HEK293 (cell line): ENCODE data around the gene CRYGN.

Experiments
- CTCF ChIA-PET: fragments of 350-600 bp; formaldehyde crosslinking; extraction: SDS; loops from one replicate; lab custom pipeline; 2021; ENCODE audit warnings: antibody characterized with exemption; lab: Yijun Ruan, JAX
- POLR2A ChIA-PET: fragments of 300-600 bp; formaldehyde crosslinking; extraction: SDS; loops from one replicate; lab custom pipeline; 2020; ENCODE audit warnings: antibody characterized with exemption, inconsistent platforms; lab: Yijun Ruan, JAX
- H3K27ac ChIP-seq: fragments of 200-500 bp; sonication (Bioruptor generic); 2 replicates; pipeline ENCODE4 v1.5.1; 2014; ENCODE audit warnings: low read depth, low read length, control low read depth, inconsistent platforms; ENCODE audit errors: extremely low read depth
- H3K36me3 ChIP-seq, 2 experiments: fragments of 200-500 bp in 1 of 2; sonication (Bioruptor generic) in 1 of 2; 1 replicate in 1 of 2; 2 replicates in 1 of 2; pipeline ENCODE4 v1.5.1; 2014 to 2017; ENCODE audit warnings: inconsistent platforms in 2 of 2, low read length in 2 of 2; ENCODE audit not compliant: control insufficient read depth in 2 of 2, insufficient read depth in 1 of 2
- H3K4me1 ChIP-seq: fragments of 200-500 bp; sonication (Bioruptor generic); 2 replicates; pipeline ENCODE4 v1.5.1; 2014; ENCODE audit warnings: mild to moderate bottlenecking, low read length, inconsistent platforms; ENCODE audit not compliant: control insufficient read depth, insufficient read depth
- H3K4me3 ChIP-seq: 2 replicates; pipeline ENCODE4 v1.5.1; 2011; ENCODE audit warnings: low read depth, mild to moderate bottlenecking, control low read depth, low read length, moderate library complexity
- H3K9me3 ChIP-seq: fragments of 200-500 bp; sonication (Bioruptor generic); 2 replicates; pipeline ENCODE4 v1.5.1; 2014; ENCODE audit warnings: low read depth, low read length, inconsistent platforms; ENCODE audit not compliant: control insufficient read depth, insufficient read depth
- GLIS1 ChIP-seq: fragments of 450-650 bp; formaldehyde crosslinking; IDR thresholded peaks from 2 replicates; pipeline ENCODE4 v1.5.1; 2016; ENCODE audit warnings: missing biosample characterization, missing genetic modification characterization
- IKZF3 ChIP-seq: fragments of 450-650 bp; IDR thresholded peaks from 2 replicates; pipeline ENCODE4 v1.5.0; 2018; ENCODE audit warnings: missing biosample characterization, mild to moderate bottlenecking, missing genetic modification characterization, moderate library complexity
- KLF10 ChIP-seq: fragments of 450-650 bp; IDR thresholded peaks from 2 replicates; pipeline ENCODE4 v1.5.1; 2018; ENCODE audit warnings: missing biosample characterization, mild to moderate bottlenecking, missing genetic modification characterization
- OSR2 ChIP-seq: fragments of 450-650 bp; formaldehyde crosslinking; IDR thresholded peaks from 2 replicates; pipeline ENCODE4 v1.5.1; 2016; ENCODE audit warnings: missing biosample characterization, missing genetic modification characterization
- SP3 ChIP-seq: fragments of 450-650 bp; formaldehyde crosslinking; IDR thresholded peaks from 2 replicates; pipeline ENCODE4 v1.5.1; 2016; ENCODE audit warnings: missing biosample characterization, missing genetic modification characterization
- SP7 ChIP-seq: fragments of 450-650 bp; formaldehyde crosslinking; IDR thresholded peaks from 2 replicates; pipeline ENCODE4 v1.5.1; 2016; ENCODE audit warnings: missing biosample characterization, missing genetic modification characterization
- ZEB2 ChIP-seq: fragments of 450-650 bp; formaldehyde crosslinking; IDR thresholded peaks from 2 replicates; pipeline ENCODE4 v1.5.1; 2016; ENCODE audit warnings: missing biosample characterization, missing genetic modification characterization
- ZFHX2 ChIP-seq: fragments of 450-650 bp; formaldehyde crosslinking; conservative IDR thresholded peaks from 2 replicates; pipeline ENCODE4 v1.5.1; 2016; ENCODE audit warnings: missing biosample characterization, missing genetic modification characterization
- ZFP69B ChIP-seq: fragments of 450-650 bp; formaldehyde crosslinking; IDR thresholded peaks from 2 replicates; pipeline ENCODE4 v1.5.1; 2016; ENCODE audit warnings: missing biosample characterization, missing genetic modification characterization
- ZIC2 ChIP-seq: fragments of 450-650 bp; formaldehyde crosslinking; IDR thresholded peaks from 2 replicates; pipeline ENCODE4 v1.5.1; 2016; ENCODE audit warnings: missing biosample characterization, missing genetic modification characterization
- ZNF121 ChIP-seq: fragments of 450-650 bp; formaldehyde crosslinking; IDR thresholded peaks from 2 replicates; pipeline ENCODE4 v1.5.1; 2016; ENCODE audit warnings: missing biosample characterization, missing genetic modification characterization
- ZNF155 ChIP-seq: fragments of 450-650 bp; formaldehyde crosslinking; IDR thresholded peaks from 2 replicates; pipeline ENCODE4 v1.5.1; 2016; ENCODE audit warnings: missing biosample characterization, missing genetic modification characterization
- ZNF223 ChIP-seq: fragments of 450-650 bp; formaldehyde crosslinking; IDR thresholded peaks from 2 replicates; pipeline ENCODE4 v1.5.1; 2016; ENCODE audit warnings: missing biosample characterization, missing genetic modification characterization
- ZNF239 ChIP-seq: fragments of 450-650 bp; formaldehyde crosslinking; IDR thresholded peaks from 2 replicates; pipeline ENCODE4 v1.5.1; 2016; ENCODE audit warnings: missing biosample characterization, missing genetic modification characterization
- ZNF311 ChIP-seq: fragments of 450-650 bp; formaldehyde crosslinking; IDR thresholded peaks from 2 replicates; pipeline ENCODE4 v1.5.1; 2017; ENCODE audit warnings: missing biosample characterization, missing genetic modification characterization, borderline replicate concordance
- ZNF341 ChIP-seq: fragments of 450-650 bp; formaldehyde crosslinking; IDR thresholded peaks from 2 replicates; pipeline ENCODE4; 2016; ENCODE audit warnings: low read depth, missing biosample characterization, missing genetic modification characterization
- ZNF600 ChIP-seq: fragments of 450-650 bp; formaldehyde crosslinking; IDR thresholded peaks from 2 replicates; pipeline ENCODE4 v1.5.1; 2016; ENCODE audit warnings: missing biosample characterization, missing genetic modification characterization
- ZNF660 ChIP-seq: fragments of 450-650 bp; IDR thresholded peaks from 2 replicates; pipeline ENCODE4 v1.5.1; 2018; ENCODE audit warnings: missing biosample characterization, mild to moderate bottlenecking, missing genetic modification characterization
- ZNF670 ChIP-seq: fragments of 450-650 bp; formaldehyde crosslinking; IDR thresholded peaks from 2 replicates; pipeline ENCODE4 v1.5.1; 2016; ENCODE audit warnings: missing biosample characterization, missing genetic modification characterization, low read depth
- ZNF76 ChIP-seq: fragments of 450-650 bp; formaldehyde crosslinking; IDR thresholded peaks from 2 replicates; pipeline ENCODE4; 2016; ENCODE audit warnings: low read depth, missing biosample characterization, missing genetic modification characterization, borderline replicate concordance
- ZSCAN23 ChIP-seq: fragments of 450-650 bp; formaldehyde crosslinking; IDR thresholded peaks from 2 replicates; pipeline ENCODE4 v1.5.1; 2016; ENCODE audit warnings: missing biosample characterization, missing genetic modification characterization
- TF ChIP-seq, protein P1 (sequence below): fragments of 450-650 bp; formaldehyde crosslinking; IDR thresholded peaks from 2 replicates; pipeline ENCODE4 v1.5.1; 2016; ENCODE audit warnings: missing biosample characterization, missing genetic modification characterization
- TF ChIP-seq, protein P2 (sequence below): fragments of 450-650 bp; formaldehyde crosslinking; conservative IDR thresholded peaks from 2 replicates; pipeline ENCODE4 v1.5.1; 2016; ENCODE audit warnings: low read depth, missing biosample characterization, missing genetic modification characterization
- TF ChIP-seq, protein P3 (sequence below): fragments of 450-650 bp; formaldehyde crosslinking; IDR thresholded peaks from 2 replicates; pipeline ENCODE4 v1.5.1; 2016; ENCODE audit warnings: missing biosample characterization, missing genetic modification characterization
- TF ChIP-seq, protein P4 (sequence below): fragments of 450-650 bp; formaldehyde crosslinking; optimal IDR thresholded peaks from 2 replicates; pipeline ENCODE3; 2016; ENCODE audit warnings: missing biosample characterization, mild to moderate bottlenecking, missing genetic modification characterization
- TF ChIP-seq, protein P5 (sequence below): fragments of 450-650 bp; formaldehyde crosslinking; IDR thresholded peaks from 2 replicates; pipeline ENCODE4 v1.5.1; 2017; ENCODE audit warnings: missing biosample characterization, missing genetic modification characterization

Gene CRYGN

DNA sequence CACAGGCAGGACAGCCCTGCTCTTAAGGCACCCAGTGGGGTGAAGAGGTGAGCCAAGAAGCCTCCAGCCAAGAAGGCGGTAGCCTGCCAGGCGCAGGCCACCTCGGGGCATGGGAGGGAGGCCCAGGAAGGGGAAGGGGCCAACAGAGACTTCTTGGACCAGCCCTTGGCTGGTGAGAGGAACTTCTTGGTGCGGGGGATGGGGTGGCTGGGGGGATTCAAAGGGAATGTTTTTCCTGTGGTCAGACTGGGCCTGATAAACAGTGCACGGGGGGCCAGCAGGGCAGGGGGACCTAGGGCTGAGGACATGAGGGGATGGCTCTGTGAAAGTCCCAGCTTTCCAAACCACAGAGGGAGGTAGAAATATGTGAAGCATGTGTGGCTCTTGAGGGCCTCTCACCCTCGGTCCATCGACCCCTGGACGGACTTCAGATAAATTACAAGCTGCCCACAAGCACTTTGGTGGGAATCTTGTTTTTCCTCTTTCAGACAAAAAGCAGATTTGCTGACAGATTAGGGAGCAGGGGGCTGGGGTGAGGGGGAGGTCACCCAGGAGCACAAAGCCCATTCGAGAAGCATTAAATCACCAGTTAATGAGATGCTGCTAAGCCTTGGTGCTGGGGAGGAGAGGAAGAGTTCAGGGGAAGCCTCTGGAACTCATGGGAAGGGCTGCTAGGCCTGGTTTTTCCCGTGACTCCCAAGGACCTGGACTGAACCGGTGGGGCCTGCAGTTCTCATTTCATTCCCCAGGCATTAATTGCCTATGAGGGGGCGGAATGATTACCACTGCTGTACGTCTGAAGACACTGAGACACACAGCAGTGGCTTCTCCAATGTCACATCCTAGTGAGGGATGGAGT, 11.3 kb downstream of the CRYGN start:
- Histone ChIP-seq H3K4me3 (no peak overlapping the region), H3K36me3 (no peaks in the 10 kb centered on the region), H3K4me1 (peaks cover 24% of the 10 kb centered on the region), H3K9me3 (no peaks in the 10 kb centered on the region), H3K27ac (peak overlapping the region; percentile 7; the same call in 1 of the 2 replicates)
- ChIA-PET POLR2A (interaction anchor here (0.7 to 1.0 kb wide), 4 partner anchors 31 to 618 kb away, joined by 3 to 5 read pairs (median 4); partner anchors contain the start of gene PRKAG2), CTCF (no interaction called here)
- TF ChIP-seq ZNF600 (tag by site-specific recombination) (peak; percentile 49; the same call in 1 of the 2 replicates), ZFHX2 (tag by site-specific recombination) (peak; percentile 61), OSR2 (0 out of 2 replicates have a peak, but pooled peaks have one; percentile 30), IKZF3 (tag by site-specific recombination) (peak; percentile 58; the same call in 1 of the 2 replicates), GLIS1 (peak; percentile 94), ZNF155 (tag by site-specific recombination) (no peak), ZNF223 (no peak), ZNF121 (tag by site-specific recombination) (no peak), SP7 (tag by site-specific recombination) (peak; percentile 92), ZIC2 (tag by site-specific recombination) (peak; percentile 96), ZNF311 (tag by site-specific recombination) (no peak), ZFP69B (tag by site-specific recombination) (peak; percentile 16; the same call in 1 of the 2 replicates), ZNF239 (tag by site-specific recombination) (no peak), ZNF670 (tag by site-specific recombination) (no peak), ZNF76 (tag by site-specific recombination) (no peak), ZEB2 (tag by site-specific recombination) (0 out of 2 replicates have a peak, but pooled peaks have one; percentile 15), ZNF660 (tag by site-specific recombination) (peak; percentile 86), ZSCAN23 (tag by site-specific recombination) (no peak), KLF10 (no peak), ZNF341 (peak; percentile 65), SP3 (tag by site-specific recombination) (no peak)
- TF ChIP-seq, protein P1, sequence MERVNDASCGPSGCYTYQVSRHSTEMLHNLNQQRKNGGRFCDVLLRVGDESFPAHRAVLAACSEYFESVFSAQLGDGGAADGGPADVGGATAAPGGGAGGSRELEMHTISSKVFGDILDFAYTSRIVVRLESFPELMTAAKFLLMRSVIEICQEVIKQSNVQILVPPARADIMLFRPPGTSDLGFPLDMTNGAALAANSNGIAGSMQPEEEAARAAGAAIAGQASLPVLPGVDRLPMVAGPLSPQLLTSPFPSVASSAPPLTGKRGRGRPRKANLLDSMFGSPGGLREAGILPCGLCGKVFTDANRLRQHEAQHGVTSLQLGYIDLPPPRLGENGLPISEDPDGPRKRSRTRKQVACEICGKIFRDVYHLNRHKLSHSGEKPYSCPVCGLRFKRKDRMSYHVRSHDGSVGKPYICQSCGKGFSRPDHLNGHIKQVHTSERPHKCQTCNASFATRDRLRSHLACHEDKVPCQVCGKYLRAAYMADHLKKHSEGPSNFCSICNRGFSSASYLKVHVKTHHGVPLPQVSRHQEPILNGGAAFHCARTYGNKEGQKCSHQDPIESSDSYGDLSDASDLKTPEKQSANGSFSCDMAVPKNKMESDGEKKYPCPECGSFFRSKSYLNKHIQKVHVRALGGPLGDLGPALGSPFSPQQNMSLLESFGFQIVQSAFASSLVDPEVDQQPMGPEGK (tag by site-specific recombination), result peak; percentile 8; the same call in 1 of the 2 replicates
- TF ChIP-seq, protein P2, sequence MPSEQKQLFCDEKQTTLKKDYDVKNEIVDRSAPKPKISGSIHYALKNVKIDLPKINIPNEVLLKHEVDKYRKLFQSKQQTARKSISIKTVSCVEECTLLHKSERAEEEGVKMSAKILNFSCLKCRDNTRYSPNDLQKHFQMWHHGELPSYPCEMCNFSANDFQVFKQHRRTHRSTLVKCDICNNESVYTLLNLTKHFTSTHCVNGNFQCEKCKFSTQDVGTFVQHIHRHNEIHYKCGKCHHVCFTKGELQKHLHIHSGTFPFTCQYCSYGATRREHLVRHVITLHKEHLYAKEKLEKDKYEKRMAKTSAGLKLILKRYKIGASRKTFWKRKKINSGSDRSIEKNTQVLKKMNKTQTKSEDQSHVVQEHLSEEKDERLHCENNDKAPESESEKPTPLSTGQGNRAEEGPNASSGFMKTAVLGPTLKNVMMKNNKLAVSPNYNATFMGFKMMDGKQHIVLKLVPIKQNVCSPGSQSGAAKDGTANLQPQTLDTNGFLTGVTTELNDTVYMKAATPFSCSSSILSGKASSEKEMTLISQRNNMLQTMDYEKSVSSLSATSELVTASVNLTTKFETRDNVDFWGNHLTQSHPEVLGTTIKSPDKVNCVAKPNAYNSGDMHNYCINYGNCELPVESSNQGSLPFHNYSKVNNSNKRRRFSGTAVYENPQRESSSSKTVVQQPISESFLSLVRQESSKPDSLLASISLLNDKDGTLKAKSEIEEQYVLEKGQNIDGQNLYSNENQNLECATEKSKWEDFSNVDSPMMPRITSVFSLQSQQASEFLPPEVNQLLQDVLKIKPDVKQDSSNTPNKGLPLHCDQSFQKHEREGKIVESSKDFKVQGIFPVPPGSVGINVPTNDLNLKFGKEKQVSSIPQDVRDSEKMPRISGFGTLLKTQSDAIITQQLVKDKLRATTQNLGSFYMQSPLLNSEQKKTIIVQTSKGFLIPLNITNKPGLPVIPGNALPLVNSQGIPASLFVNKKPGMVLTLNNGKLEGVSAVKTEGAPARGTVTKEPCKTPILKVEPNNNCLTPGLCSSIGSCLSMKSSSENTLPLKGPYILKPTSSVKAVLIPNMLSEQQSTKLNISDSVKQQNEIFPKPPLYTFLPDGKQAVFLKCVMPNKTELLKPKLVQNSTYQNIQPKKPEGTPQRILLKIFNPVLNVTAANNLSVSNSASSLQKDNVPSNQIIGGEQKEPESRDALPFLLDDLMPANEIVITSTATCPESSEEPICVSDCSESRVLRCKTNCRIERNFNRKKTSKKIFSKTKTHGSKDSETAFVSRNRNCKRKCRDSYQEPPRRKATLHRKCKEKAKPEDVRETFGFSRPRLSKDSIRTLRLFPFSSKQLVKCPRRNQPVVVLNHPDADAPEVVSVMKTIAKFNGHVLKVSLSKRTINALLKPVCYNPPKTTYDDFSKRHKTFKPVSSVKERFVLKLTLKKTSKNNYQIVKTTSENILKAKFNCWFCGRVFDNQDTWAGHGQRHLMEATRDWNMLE, result no peak
- TF ChIP-seq, protein P3, sequence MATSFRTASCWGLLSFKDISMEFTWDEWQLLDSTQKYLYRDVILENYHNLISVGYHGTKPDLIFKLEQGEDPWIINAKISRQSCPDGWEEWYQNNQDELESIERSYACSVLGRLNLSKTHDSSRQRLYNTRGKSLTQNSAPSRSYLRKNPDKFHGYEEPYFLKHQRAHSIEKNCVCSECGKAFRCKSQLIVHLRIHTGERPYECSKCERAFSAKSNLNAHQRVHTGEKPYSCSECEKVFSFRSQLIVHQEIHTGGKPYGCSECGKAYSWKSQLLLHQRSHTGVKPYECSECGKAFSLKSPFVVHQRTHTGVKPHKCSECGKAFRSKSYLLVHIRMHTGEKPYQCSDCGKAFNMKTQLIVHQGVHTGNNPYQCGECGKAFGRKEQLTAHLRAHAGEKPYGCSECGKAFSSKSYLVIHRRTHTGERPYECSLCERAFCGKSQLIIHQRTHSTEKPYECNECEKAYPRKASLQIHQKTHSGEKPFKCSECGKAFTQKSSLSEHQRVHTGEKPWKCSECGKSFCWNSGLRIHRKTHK (tag by site-specific recombination), result no peak
- TF ChIP-seq, protein P4, sequence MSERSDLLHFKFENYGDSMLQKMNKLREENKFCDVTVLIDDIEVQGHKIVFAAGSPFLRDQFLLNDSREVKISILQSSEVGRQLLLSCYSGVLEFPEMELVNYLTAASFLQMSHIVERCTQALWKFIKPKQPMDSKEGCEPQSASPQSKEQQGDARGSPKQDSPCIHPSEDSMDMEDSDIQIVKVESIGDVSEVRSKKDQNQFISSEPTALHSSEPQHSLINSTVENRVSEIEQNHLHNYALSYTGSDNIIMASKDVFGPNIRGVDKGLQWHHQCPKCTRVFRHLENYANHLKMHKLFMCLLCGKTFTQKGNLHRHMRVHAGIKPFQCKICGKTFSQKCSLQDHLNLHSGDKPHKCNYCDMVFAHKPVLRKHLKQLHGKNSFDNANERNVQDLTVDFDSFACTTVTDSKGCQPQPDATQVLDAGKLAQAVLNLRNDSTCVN (tag by site-specific recombination), result no peak
- TF ChIP-seq, protein P5, sequence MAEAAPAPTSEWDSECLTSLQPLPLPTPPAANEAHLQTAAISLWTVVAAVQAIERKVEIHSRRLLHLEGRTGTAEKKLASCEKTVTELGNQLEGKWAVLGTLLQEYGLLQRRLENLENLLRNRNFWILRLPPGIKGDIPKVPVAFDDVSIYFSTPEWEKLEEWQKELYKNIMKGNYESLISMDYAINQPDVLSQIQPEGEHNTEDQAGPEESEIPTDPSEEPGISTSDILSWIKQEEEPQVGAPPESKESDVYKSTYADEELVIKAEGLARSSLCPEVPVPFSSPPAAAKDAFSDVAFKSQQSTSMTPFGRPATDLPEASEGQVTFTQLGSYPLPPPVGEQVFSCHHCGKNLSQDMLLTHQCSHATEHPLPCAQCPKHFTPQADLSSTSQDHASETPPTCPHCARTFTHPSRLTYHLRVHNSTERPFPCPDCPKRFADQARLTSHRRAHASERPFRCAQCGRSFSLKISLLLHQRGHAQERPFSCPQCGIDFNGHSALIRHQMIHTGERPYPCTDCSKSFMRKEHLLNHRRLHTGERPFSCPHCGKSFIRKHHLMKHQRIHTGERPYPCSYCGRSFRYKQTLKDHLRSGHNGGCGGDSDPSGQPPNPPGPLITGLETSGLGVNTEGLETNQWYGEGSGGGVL (tag by site-specific recombination), result no peak
